GM23248 (cell line): ENCODE measurements around the gene BCAS1. TPM values are rescaled to one million over a fixed set of nuclear protein-coding genes. Genes with fewer than 3 reads are reported as not detected.
A peak's percentile ranks its signal among the peaks of the same experiment; 100 is the strongest.

ENCODE experiments used
- DNase-seq: peaks from one replicate; pipeline ENCODE4 v3.0.0-alpha.2; 2015
- H2AFZ ChIP-seq: fragments of 200-600 bp; sonication (generic); 2 replicates; pipeline ENCODE4 v1.6.1; 2016; ENCODE audit warnings: antibody characterized with exemption
- H3F3A ChIP-seq: fragments of 200-600 bp; sonication (generic); 2 replicates; pipeline ENCODE4 v1.6.1; 2016; ENCODE audit warnings: mild to moderate bottlenecking, antibody characterized with exemption, mixed run types; ENCODE audit not compliant: insufficient read depth
- H3K27ac ChIP-seq: fragments of 200-600 bp; sonication (generic); 2 replicates; pipeline ENCODE4 v1.5.1; 2016; ENCODE audit warnings: mild to moderate bottlenecking
- H3K27me3 ChIP-seq: fragments of 200-600 bp; sonication (generic); replicated peaks from 2 replicates; pipeline ENCODE4 v1.6.1; 2016; ENCODE audit warnings: mild to moderate bottlenecking; ENCODE audit not compliant: insufficient read depth
- H3K36me3 ChIP-seq: fragments of 200-600 bp; sonication (generic); 2 replicates; pipeline ENCODE4 v1.6.1; 2016; ENCODE audit warnings: low read depth, mild to moderate bottlenecking
- H3K4me1 ChIP-seq: fragments of 200-600 bp; sonication (generic); 2 replicates; pipeline ENCODE4 v1.6.1; 2016; ENCODE audit warnings: mild to moderate bottlenecking; ENCODE audit not compliant: insufficient read depth
- H3K4me2 ChIP-seq: fragments of 200-600 bp; sonication (generic); one replicate; pipeline ENCODE4 v1.6.1; 2016; ENCODE audit warnings: mild to moderate bottlenecking; ENCODE audit not compliant: unreplicated experiment
- H3K4me3 ChIP-seq: fragments of 200-600 bp; sonication (generic); 2 replicates; pipeline ENCODE4 v1.5.1; 2016; ENCODE audit warnings: mild to moderate bottlenecking
- H3K79me2 ChIP-seq: fragments of 200-600 bp; sonication (generic); 2 replicates; pipeline ENCODE4 v1.6.1; 2016; ENCODE audit warnings: mild to moderate bottlenecking; ENCODE audit not compliant: insufficient read depth
- H3K9ac ChIP-seq: fragments of 200-600 bp; sonication (generic); 2 replicates; pipeline ENCODE4 v1.6.1; 2016; ENCODE audit warnings: mild to moderate bottlenecking
- H3K9me2 ChIP-seq: fragments of 200-600 bp; sonication (generic); 2 replicates; pipeline ENCODE4 v1.6.1; 2016; ENCODE audit warnings: mixed run types, mild to moderate bottlenecking, moderate library complexity; ENCODE audit not compliant: insufficient read depth
- H3K9me3 ChIP-seq: fragments of 200-600 bp; sonication (generic); one replicate; pipeline ENCODE4 v1.6.1; 2017; ENCODE audit warnings: low read depth
- H4K20me1 ChIP-seq: fragments of 200-600 bp; sonication (generic); 2 replicates; pipeline ENCODE4 v1.6.0; 2016; ENCODE audit not compliant: insufficient read depth
- EZH2 ChIP-seq: fragments of 200-600 bp; sonication (generic); IDR thresholded peaks from 2 replicates; pipeline ENCODE4 v1.6.1; 2018; ENCODE audit warnings: antibody characterized with exemption, mild to moderate bottlenecking; ENCODE audit not compliant: insufficient read depth, poor library complexity, severe bottlenecking
- EZH2phosphoT487 ChIP-seq: fragments of 200-600 bp; sonication (generic); IDR thresholded peaks from 2 replicates; pipeline ENCODE4 v1.6.1; 2018; ENCODE audit warnings: antibody characterized with exemption, moderate library complexity, mild to moderate bottlenecking, low read depth; ENCODE audit not compliant: insufficient read depth
- WGBS, 2 experiments: methylation state at CpG; one replicate each; pipeline ENCODE4 v1.1.6; 2015 to 2017; ENCODE audit warnings: low lambda C conversion rate in 2 of 2, low coverage in 1 of 2; ENCODE audit errors: missing lambda C conversion rate in 2 of 2; 5-methylcytosine and 5-hydroxymethylcytosine counted together
- in situ Hi-C: fragments of 300-500 bp; cut with MboI; formaldehyde crosslinking; loops from 2 replicates; pipeline ENCODE4 v1.15.0; 2020
- polyA plus RNA-seq: library from polyadenylated mRNA; unstranded; fragments of >200 nt; fragmentation: Nextera tagmentation; extraction: Ambion mirVana; gene quantifications from 2 replicates; pipeline ENCODE4 v1.2.1, GENCODE V29; 2016
- total RNA-seq: library from RNA; depleted of rRNA; stranded (reverse); fragments of >200 nt; shearing (Covaris generic); gene quantifications from 2 replicates; pipeline ENCODE4 v1.2.3, GENCODE V29; 2014

Gene BCAS1
- total and polyA plus RNA-seq, 2 experiments from 2014 or later, result 0.41 TPM; not detected in 1

- Histone ChIP-seq H2AFZ (no peak overlapping the region), H3K9me3 (no peaks in the 10 kb centered on the region), H3K27me3 (no peaks in the 10 kb centered on the region), H4K20me1 (no peaks in the 10 kb centered on the region), H3K9ac (peak overlapping the region; percentile 40), H3K4me1 (peaks cover 59% of the 10 kb centered on the region), H3K36me3 (no peaks in the 10 kb centered on the region), H3K27ac (peak overlapping the region; percentile 79), H3K4me2 (peak overlapping the region; percentile 75), H3K4me3 (peak overlapping the region; percentile 7), H3K79me2 (no peaks in the 10 kb centered on the region), H3F3A (peaks cover 60% of the 10 kb centered on the region), H3K9me2 (no peaks in the 10 kb centered on the region; the same call in 1 of the 2 replicates)
- 1% methylated on average over 6 of the region's 6 CpGs for WGBS, 2 experiments
- in situ Hi-C loops, result loop anchor here (25.0 kb wide), 1 partner anchor 139 kb away; no protein-coding TSS in a partner anchor
- DNase-seq, result peak; percentile 89
- TF ChIP-seq EZH2phosphoT487 (no peak), EZH2 (no peak)
These were observed 169.3 kb downstream of the BCAS1 start for GRCh38 chr20:53901064-53901463.

- no peaks in the 10 kb centered on the region for H3K27me3 ChIP-seq
- 9 to 15% methylated on average over 4 of the region's 4 CpGs for WGBS, 2 experiments
- H3K4me1 ChIP-seq, result peaks cover 54% of the 10 kb centered on the region
- no peak overlapping the region for H2AFZ ChIP-seq
- no peaks in the 10 kb centered on the region for H3K36me3 ChIP-seq
- H3K4me3 ChIP-seq, result peak overlapping the region; percentile 7
- in situ Hi-C loops, result loop anchor here (25.0 kb wide), 1 partner anchor 138 kb away; no protein-coding TSS in a partner anchor
- H3K27ac ChIP-seq, result peak overlapping the region; percentile 79
- H3K9ac ChIP-seq, result peak overlapping the region; percentile 40
- DNase-seq, result peak; percentile 85
- no peaks in the 10 kb centered on the region for H3K9me3 ChIP-seq
- H3F3A ChIP-seq, result peaks cover 56% of the 10 kb centered on the region
- no peaks in the 10 kb centered on the region; the same call in 1 of the 2 replicates for H3K9me2 ChIP-seq
- H3K79me2 ChIP-seq, result no peaks in the 10 kb centered on the region
- H3K4me2 ChIP-seq, result peak overlapping the region; percentile 75
- H4K20me1 ChIP-seq, result no peaks in the 10 kb centered on the region
- TF ChIP-seq EZH2, result no peak
- TF ChIP-seq EZH2phosphoT487, result no peak
These were observed 169.9 kb downstream of the BCAS1 start for GRCh38 chr20:53900380-53900999.

GRCh38 chr20:53899351-53900167 lies 170.8 kb downstream of the BCAS1 start:
- DNase-seq, result peak; percentile 83
- H3K79me2 ChIP-seq, result no peaks in the 10 kb centered on the region
- H3K9ac ChIP-seq, result peak overlapping the region; percentile 40; the same call in 1 of the 2 replicates
- H3K36me3 ChIP-seq, result no peaks in the 10 kb centered on the region
- peaks cover 54% of the 10 kb centered on the region for H3K4me1 ChIP-seq
- H3K4me2 ChIP-seq, result peak overlapping the region; percentile 56
- no peaks in the 10 kb centered on the region for H3K9me3 ChIP-seq
- H3K9me2 ChIP-seq, result no peaks in the 10 kb centered on the region; the same call in 1 of the 2 replicates
- H3K27me3 ChIP-seq, result no peaks in the 10 kb centered on the region
- no peak overlapping the region for H3K4me3 ChIP-seq
- H3F3A ChIP-seq, result peaks cover 56% of the 10 kb centered on the region
- TF ChIP-seq EZH2 (no peak), EZH2phosphoT487 (no peak)
- no peaks in the 10 kb centered on the region for H4K20me1 ChIP-seq
- H2AFZ ChIP-seq, result no peak overlapping the region
- in situ Hi-C loops, result loop anchor here (25.0 kb wide), 1 partner anchor 137 kb away; no protein-coding TSS in a partner anchor
- peak overlapping the region; percentile 79 for H3K27ac ChIP-seq
- 51 to 52% methylated on average over 7 to 8 of the region's 8 CpGs for WGBS, 2 experiments

- no peak overlapping the region for H3K4me2 ChIP-seq
- H3F3A ChIP-seq, result peaks cover 50% of the 10 kb centered on the region
- H3K27ac ChIP-seq, result no peak overlapping the region
- no peak for TF ChIP-seq EZH2phosphoT487
- no peak for TF ChIP-seq EZH2
- no peaks in the 10 kb centered on the region for H3K9me3 ChIP-seq
- H3K9ac ChIP-seq, result no peak overlapping the region
- no peaks in the 10 kb centered on the region for H3K27me3 ChIP-seq
- no peaks in the 10 kb centered on the region for H4K20me1 ChIP-seq
- peaks cover 53% of the 10 kb centered on the region for H3K4me1 ChIP-seq
- H3K79me2 ChIP-seq, result no peaks in the 10 kb centered on the region
- H3K36me3 ChIP-seq, result no peaks in the 10 kb centered on the region
- in situ Hi-C loops, result no loop called here
- no peak for DNase-seq
- H3K9me2 ChIP-seq, result no peaks in the 10 kb centered on the region; the same call in 1 of the 2 replicates
- no peak overlapping the region for H3K4me3 ChIP-seq
- 96 to 97% methylated on average over 8 of the region's 8 CpGs for WGBS, 2 experiments
- no peak overlapping the region for H2AFZ ChIP-seq
These were observed 171.8 kb downstream of the BCAS1 start for GRCh38 chr20:53898556-53898931.
